Erythroblast (primary cell): ENCODE data around the gene SCUBE2.

Experiments
- GATA1 ChIP-seq: IDR thresholded peaks from 2 replicates; pipeline ENCODE4 v1.6.1; 2011; ENCODE audit warnings: low read depth, mild to moderate bottlenecking, control low read depth, low read length, moderate library complexity
- POLR2A ChIP-seq: IDR thresholded peaks from 2 replicates; pipeline ENCODE4 v1.6.1; 2011; ENCODE audit warnings: mild to moderate bottlenecking, low read length

DNA sequence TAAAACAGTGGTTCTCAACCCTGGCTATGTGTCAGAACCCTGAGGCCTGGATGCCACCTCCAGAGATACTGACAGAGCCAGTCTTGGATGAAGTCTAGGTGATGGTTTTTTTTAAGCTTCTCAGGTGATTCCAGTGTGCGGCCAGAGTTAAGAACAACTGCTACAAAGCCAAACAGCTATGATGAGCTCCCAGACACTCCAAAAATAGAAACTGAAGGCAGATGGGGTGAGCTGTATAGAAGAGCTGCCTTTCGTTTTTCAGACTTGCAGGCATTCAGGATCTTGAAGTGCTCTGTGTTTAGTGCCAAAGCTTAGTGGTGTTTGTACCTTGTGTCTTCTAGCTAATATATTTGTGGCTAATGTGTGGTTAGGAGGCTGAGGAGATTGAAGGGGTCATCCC, 14.2 kb downstream of the SCUBE2 start:
- no peak for TF ChIP-seq POLR2A
- no peak for TF ChIP-seq GATA1
